GM19043 (cell line): Measurements from ENCODE around the gene PLEK.
A peak's percentile ranks its signal among the peaks of the same experiment; 100 is the strongest.
"Not testable (repeated sequence)": the region's sequence is repeated elsewhere in the genome, so short reads cannot be mapped to it uniquely, and the experiment has no call there.

ENCODE experiments used
- ATAC-seq: cut with Tn5 transposase; IDR thresholded peaks from one replicate; pipeline ENCODE4 v1.9.1; 2021; ENCODE audit warnings: low read depth; ENCODE audit not compliant: unreplicated experiment

PLEK gene

DNA sequence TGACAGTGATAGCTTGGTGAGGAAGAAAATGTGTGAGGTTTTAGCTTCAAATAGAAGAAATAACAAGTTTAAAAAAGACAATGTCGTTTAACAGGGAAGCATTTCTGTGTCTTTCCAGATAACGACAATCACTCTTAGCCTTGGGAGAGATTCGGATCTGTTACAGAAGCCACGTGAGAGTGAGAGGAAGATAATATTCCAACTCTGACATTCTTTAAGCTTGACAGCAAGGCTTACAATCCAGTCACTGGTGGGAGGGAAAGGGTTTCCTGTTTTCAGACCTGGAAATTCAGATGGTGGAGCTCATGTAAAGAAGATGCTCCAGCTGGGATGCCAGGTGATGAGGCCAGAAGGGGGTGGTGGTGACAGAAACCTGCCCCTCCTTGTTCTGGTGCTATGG lies 71.2 kb downstream of the PLEK start:
- no peak for ATAC-seq

DNA sequence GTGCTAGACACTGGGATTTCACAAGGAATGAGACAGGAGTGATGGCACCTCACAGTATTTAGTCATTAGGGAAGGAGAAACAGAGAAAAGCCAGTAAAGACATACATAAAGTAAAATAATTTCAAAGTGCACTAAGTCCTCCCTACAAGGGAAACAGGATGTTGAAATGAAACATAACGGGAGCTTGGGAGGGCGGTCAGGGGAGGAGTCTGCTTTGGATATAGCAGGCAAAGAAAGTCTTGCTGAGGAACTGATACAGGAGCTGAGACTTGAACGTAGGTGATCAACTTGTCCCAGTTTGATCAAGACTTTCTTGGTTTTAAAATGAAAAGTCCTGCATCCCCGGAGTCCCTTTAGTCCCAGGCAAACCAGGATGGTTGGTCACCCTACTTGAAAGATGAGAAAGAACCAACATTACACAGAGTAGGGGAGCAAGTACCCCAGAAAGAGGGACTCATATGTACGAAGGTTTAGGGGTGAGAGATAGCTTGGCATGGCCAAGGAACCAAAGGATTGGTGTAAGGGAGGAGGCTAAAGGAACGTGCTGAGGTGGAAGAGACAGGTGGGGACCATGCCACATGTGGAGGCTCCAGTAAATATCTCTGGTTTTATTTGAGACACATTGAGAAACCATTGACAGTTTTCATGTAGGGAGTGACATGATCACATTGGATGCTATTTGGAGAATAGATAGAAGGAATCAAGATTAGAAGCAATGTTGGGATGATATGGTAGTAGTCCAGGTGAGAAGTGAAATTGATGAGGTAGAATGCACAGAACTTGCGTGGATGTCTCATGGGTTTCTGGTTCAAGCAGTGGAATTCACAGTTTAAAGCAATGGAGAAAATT lies 73.6 kb downstream of the PLEK start:
- no peak for ATAC-seq

DNA sequence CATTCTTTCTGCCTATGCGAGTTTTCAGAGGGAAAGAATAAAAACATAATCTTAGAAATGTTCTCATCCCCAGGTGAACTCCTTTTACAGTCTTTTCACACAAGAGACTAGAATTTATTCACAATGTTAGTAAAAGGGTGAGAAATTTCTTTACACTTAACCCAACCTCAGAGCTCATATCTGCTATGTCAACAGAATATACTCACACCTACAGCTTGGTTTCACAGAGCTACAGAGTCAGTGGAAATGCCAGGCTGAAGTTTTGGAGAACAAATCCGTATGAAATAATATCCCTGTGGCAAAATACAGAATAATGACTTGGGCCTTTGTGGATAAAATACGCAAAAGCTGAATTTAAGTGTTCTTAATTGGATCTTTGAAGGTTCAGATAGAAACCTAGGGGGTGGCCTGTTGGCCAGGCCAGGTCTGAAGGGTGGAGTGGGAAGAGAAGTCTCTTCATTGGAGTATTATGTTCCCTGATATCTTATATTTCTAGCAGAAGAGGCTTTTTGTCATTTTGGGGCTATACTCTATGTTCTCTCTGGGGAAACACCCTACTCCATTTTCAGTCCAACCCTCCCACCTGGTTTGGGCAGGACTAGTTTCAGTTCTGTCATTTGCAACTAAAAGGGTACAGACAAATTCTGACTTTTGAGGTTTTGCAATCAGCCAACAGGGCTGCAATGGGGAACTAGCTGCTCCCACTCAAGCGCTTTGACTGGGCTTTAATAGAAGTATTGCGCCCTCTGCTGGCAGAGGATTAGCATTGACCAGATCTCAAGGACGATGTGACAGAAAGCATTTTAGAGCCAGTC lies 76.3 kb downstream of the PLEK start:
- ATAC-seq = peak; percentile 99

DNA sequence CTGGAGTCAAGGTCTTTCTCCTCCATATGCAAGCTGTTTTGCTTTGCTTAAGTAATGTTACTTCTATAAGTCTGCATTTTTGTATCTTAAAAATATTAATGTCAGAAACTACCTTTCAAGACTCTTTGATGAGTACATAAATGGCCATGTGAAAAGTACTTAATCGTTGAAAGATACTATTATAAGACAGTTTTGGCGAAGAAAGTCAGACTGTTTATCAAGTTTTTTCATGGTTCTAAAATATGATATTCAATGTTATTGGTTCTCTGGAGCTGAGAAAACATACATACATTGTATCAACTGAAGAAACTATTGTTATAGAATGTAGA lies 76.9 kb downstream of the PLEK start:
- ATAC-seq = no peak

DNA sequence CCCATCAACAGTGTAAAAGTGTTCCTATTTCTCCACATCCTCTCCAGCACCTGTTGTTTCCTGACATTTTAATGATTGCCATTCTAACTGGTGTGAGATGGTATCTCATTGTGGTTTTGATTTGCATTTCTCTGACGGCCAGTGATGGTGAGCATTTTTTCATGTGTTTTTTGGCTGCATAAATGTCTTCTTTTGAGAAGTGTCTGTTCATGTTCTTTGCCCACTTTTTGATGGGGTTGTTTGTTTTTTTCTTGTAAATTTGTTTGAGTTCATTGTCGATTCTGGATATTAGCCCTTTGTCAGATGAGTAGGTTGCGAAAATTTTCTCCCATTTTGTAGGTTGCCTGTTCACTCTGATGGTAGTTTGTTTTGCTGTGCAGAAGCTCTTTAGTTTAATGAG lies 81.3 kb downstream of the PLEK start:
- ATAC-seq = not testable (repeated sequence)
